Measurements from ENCODE around the gene PCDHGC3. TPM values are rescaled to one million over a fixed set of nuclear protein-coding genes. Genes with fewer than 3 reads are reported as not detected.
"Not testable (repeated sequence)": the region's sequence is repeated elsewhere in the genome, so short reads cannot be mapped to it uniquely, and the experiment has no call there.

The PCDHGC3 gene
- 34.6 TPM for polyA plus RNA-seq (2013, experiment 1 of 2)
- polyA plus RNA-seq (2013, experiment 2 of 2), result 46.7 TPM

GRCh38 chr5:141475625-141476131 is at the start of gene PCDHGC3:
Gene PCDHGC3, plus strand, starts transcription at chr5:141475966. Its CDS starts 151 bp downstream, at chr5:141476117.
- Histone ChIP-seq H3K4me1 (ENCODE audit: insufficient read depth, low read length) (peaks cover 8% of the 10 kb centered on the region; the same call in 1 of the 2 replicates), H3K4me3 (ENCODE audit: low read length) (peak within 1 kb of the TSS; percentile 66), H3K27me3 (ENCODE audit: insufficient read depth, low read length) (peaks cover 19% of the 10 kb centered on the region), H3K9me3 (ENCODE audit: insufficient read depth, low read depth, low read length) (no peaks in the 10 kb centered on the region), H3K36me3 (ENCODE audit: insufficient read depth, low read length) (no peaks in the 10 kb centered on the region), H3K9ac (ENCODE audit: low read depth, low read length) (peak within 1 kb of the TSS; percentile 32; the same call in 1 of the 2 replicates), H3K27ac (ENCODE audit: low read depth, low read length) (no peak within 1 kb of the TSS)
- WGBS, result 3% methylated on average over 28 of the region's 28 CpGs

GRCh38 chr5:141427783-141428426 is 47.9 kb upstream of the PCDHGC3 start:
- no peak overlapping the region for H3K4me3 ChIP-seq (ENCODE audit: low read length)
- H3K36me3 ChIP-seq (ENCODE audit: insufficient read depth, low read length), result peaks cover 59% of the 10 kb centered on the region; the same call in 1 of the 2 replicates
- H3K27ac ChIP-seq (ENCODE audit: low read depth, low read length), result no peak overlapping the region
- no peaks in the 10 kb centered on the region for H3K4me1 ChIP-seq (ENCODE audit: insufficient read depth, low read length)
- H3K9me3 ChIP-seq (ENCODE audit: insufficient read depth, low read depth, low read length), result peaks cover 65% of the 10 kb centered on the region
- H3K27me3 ChIP-seq (ENCODE audit: insufficient read depth, low read length), result no peaks in the 10 kb centered on the region
- H3K9ac ChIP-seq (ENCODE audit: low read depth, low read length), result no peak overlapping the region
- WGBS, result 97% methylated on average over 53 of the region's 53 CpGs

GRCh38 chr5:141430332-141431113 is 45.2 kb upstream of the PCDHGC3 start, which contains the start of gene PCDHGA12:
Gene PCDHGA12, plus strand, starts transcription at chr5:141430507. Its CDS starts 253 bp downstream, at chr5:141430760.
- Histone ChIP-seq H3K4me1 (ENCODE audit: insufficient read depth, low read length) (no peaks in the 10 kb centered on the region), H3K9me3 (ENCODE audit: insufficient read depth, low read depth, low read length) (peaks cover 73% of the 10 kb centered on the region), H3K9ac (ENCODE audit: low read depth, low read length) (no peak within 1 kb of the TSS), H3K27ac (ENCODE audit: low read depth, low read length) (no peak within 1 kb of the TSS), H3K4me3 (ENCODE audit: low read length) (no peak within 1 kb of the TSS), H3K27me3 (ENCODE audit: insufficient read depth, low read length) (no peaks in the 10 kb centered on the region), H3K36me3 (ENCODE audit: insufficient read depth, low read length) (peaks cover 41% of the 10 kb centered on the region; the same call in 1 of the 2 replicates)
- WGBS, result 97% methylated on average over 33 of the region's 33 CpGs

- Histone ChIP-seq H3K27ac (ENCODE audit: low read depth, low read length) (no peak overlapping the region), H3K4me3 (ENCODE audit: low read length) (no peak overlapping the region), H3K27me3 (ENCODE audit: insufficient read depth, low read length) (no peaks in the 10 kb centered on the region), H3K9me3 (ENCODE audit: insufficient read depth, low read depth, low read length) (peaks cover 68% of the 10 kb centered on the region), H3K9ac (ENCODE audit: low read depth, low read length) (no peak overlapping the region), H3K4me1 (ENCODE audit: insufficient read depth, low read length) (no peaks in the 10 kb centered on the region), H3K36me3 (ENCODE audit: insufficient read depth, low read length) (peaks cover 36% of the 10 kb centered on the region; the same call in 1 of the 2 replicates)
- WGBS, result 98% methylated on average over 37 of the region's 37 CpGs
Measured at GRCh38 chr5:141431286-141431685, 44.5 kb upstream of the PCDHGC3 start.

GRCh38 chr5:141432308-141432707 is 43.5 kb upstream of the PCDHGC3 start:
- H3K9me3 ChIP-seq (ENCODE audit: insufficient read depth, low read depth, low read length), result peaks cover 63% of the 10 kb centered on the region

GRCh38 chr5:141432726-141433125 is 43.0 kb upstream of the PCDHGC3 start:
- H3K4me3 ChIP-seq (ENCODE audit: low read length); H3K27ac ChIP-seq (ENCODE audit: low read depth, low read length); H3K27me3 ChIP-seq (ENCODE audit: insufficient read depth, low read length); H3K9ac ChIP-seq (ENCODE audit: low read depth, low read length); H3K4me1 ChIP-seq (ENCODE audit: insufficient read depth, low read length): not testable (repeated sequence)
- Histone ChIP-seq H3K9me3 (ENCODE audit: insufficient read depth, low read depth, low read length) (peaks cover 60% of the 10 kb centered on the region), H3K36me3 (ENCODE audit: insufficient read depth, low read length) (peaks cover 24% of the 10 kb centered on the region; the same call in 1 of the 2 replicates)
- WGBS, result 96% methylated on average over 29 of the region's 29 CpGs

More at GRCh38 chr5:141432308-141432707, 43.5 kb upstream of the PCDHGC3 start:
- not testable (repeated sequence) for H3K4me1 ChIP-seq (ENCODE audit: insufficient read depth, low read length); H3K9ac ChIP-seq (ENCODE audit: low read depth, low read length); H3K4me3 ChIP-seq (ENCODE audit: low read length); H3K27me3 ChIP-seq (ENCODE audit: insufficient read depth, low read length); H3K27ac ChIP-seq (ENCODE audit: low read depth, low read length)
- 97% methylated on average over 38 of the region's 38 CpGs for WGBS
- H3K36me3 ChIP-seq (ENCODE audit: insufficient read depth, low read length), result peaks cover 28% of the 10 kb centered on the region; the same call in 1 of the 2 replicates

- WGBS, result 100% methylated on average over 2 of the region's 2 CpGs
- H3K27ac ChIP-seq (ENCODE audit: low read depth, low read length), result no peak overlapping the region
Measured at GRCh38 chr5:141434006-141434405, 41.8 kb upstream of the PCDHGC3 start.

GRCh38 chr5:141437221-141437620 is 38.5 kb upstream of the PCDHGC3 start:
- H3K27ac ChIP-seq (ENCODE audit: low read depth, low read length), result no peak overlapping the region
- no peak overlapping the region for H3K4me3 ChIP-seq (ENCODE audit: low read length)
- H3K9me3 ChIP-seq (ENCODE audit: insufficient read depth, low read depth, low read length), result peaks cover 20% of the 10 kb centered on the region
- H3K36me3 ChIP-seq (ENCODE audit: insufficient read depth, low read length), result no peaks in the 10 kb centered on the region; the same call in 1 of the 2 replicates
- H3K9ac ChIP-seq (ENCODE audit: low read depth, low read length), result no peak overlapping the region
- H3K27me3 ChIP-seq (ENCODE audit: insufficient read depth, low read length), result no peaks in the 10 kb centered on the region
- H3K4me1 ChIP-seq (ENCODE audit: insufficient read depth, low read length), result no peaks in the 10 kb centered on the region
- no CpG with 5 or more reads among the region's 2 CpGs for WGBS

More at GRCh38 chr5:141434006-141434405, 41.8 kb upstream of the PCDHGC3 start:
- H3K9me3 ChIP-seq (ENCODE audit: insufficient read depth, low read depth, low read length), result peaks cover 50% of the 10 kb centered on the region
- no peak overlapping the region for H3K9ac ChIP-seq (ENCODE audit: low read depth, low read length)
- H3K4me1 ChIP-seq (ENCODE audit: insufficient read depth, low read length), result no peaks in the 10 kb centered on the region
- H3K36me3 ChIP-seq (ENCODE audit: insufficient read depth, low read length), result peaks cover 19% of the 10 kb centered on the region; the same call in 1 of the 2 replicates
- no peaks in the 10 kb centered on the region for H3K27me3 ChIP-seq (ENCODE audit: insufficient read depth, low read length)
- no peak overlapping the region for H3K4me3 ChIP-seq (ENCODE audit: low read length)

GRCh38 chr5:141439411-141440141 is 36.2 kb upstream of the PCDHGC3 start:
- no peak overlapping the region for H3K4me3 ChIP-seq (ENCODE audit: low read length)
- H3K27me3 ChIP-seq (ENCODE audit: insufficient read depth, low read length), result no peaks in the 10 kb centered on the region
- H3K9me3 ChIP-seq (ENCODE audit: insufficient read depth, low read depth, low read length), result peaks cover 5% of the 10 kb centered on the region; the same call in 1 of the 2 replicates
- no peak overlapping the region for H3K9ac ChIP-seq (ENCODE audit: low read depth, low read length)
- H3K4me1 ChIP-seq (ENCODE audit: insufficient read depth, low read length), result no peaks in the 10 kb centered on the region
- H3K36me3 ChIP-seq (ENCODE audit: insufficient read depth, low read length), result no peaks in the 10 kb centered on the region
- no peak overlapping the region for H3K27ac ChIP-seq (ENCODE audit: low read depth, low read length)
- 87% methylated on average over 10 of the region's 10 CpGs for WGBS

- 97% methylated on average over 9 of the region's 9 CpGs for WGBS
- Histone ChIP-seq H3K4me3 (ENCODE audit: low read length) (no peak overlapping the region), H3K9ac (ENCODE audit: low read depth, low read length) (no peak overlapping the region)
Measured at GRCh38 chr5:141440341-141440740, 35.4 kb upstream of the PCDHGC3 start.

More at GRCh38 chr5:141440341-141440740, 35.4 kb upstream of the PCDHGC3 start:
- H3K27me3 ChIP-seq (ENCODE audit: insufficient read depth, low read length), result no peaks in the 10 kb centered on the region
- H3K4me1 ChIP-seq (ENCODE audit: insufficient read depth, low read length), result no peaks in the 10 kb centered on the region
- H3K36me3 ChIP-seq (ENCODE audit: insufficient read depth, low read length), result no peaks in the 10 kb centered on the region
- no peak overlapping the region for H3K27ac ChIP-seq (ENCODE audit: low read depth, low read length)
- H3K9me3 ChIP-seq (ENCODE audit: insufficient read depth, low read depth, low read length), result peaks cover 1% of the 10 kb centered on the region; the same call in 1 of the 2 replicates
